Left ventricle myocardium inferior (tissue), 1 donor: ENCODE data around the gene TIMM50. TPM values are rescaled to one million over a fixed set of nuclear protein-coding genes. Genes with fewer than 3 reads are reported as not detected.

ENCODE experiments used
- DNase-seq: peaks from one replicate; pipeline ENCODE4 v3.0.0-alpha.2; 2020
- H3K27ac ChIP-seq: fragments of 200-600 bp; replicated peaks from 2 replicates; pipeline ENCODE4 v1.8.0; 2021
- H3K27me3 ChIP-seq: fragments of 200-600 bp; 2 replicates; pipeline ENCODE4 v1.8.0; 2021; ENCODE audit warnings: low read depth
- H3K36me3 ChIP-seq: fragments of 200-600 bp; 2 replicates; pipeline ENCODE4 v1.8.0; 2021
- H3K4me1 ChIP-seq: fragments of 200-600 bp; 2 replicates; pipeline ENCODE4 v1.8.0; 2021
- H3K4me3 ChIP-seq: fragments of 200-600 bp; 2 replicates; pipeline ENCODE4 v1.8.0; 2021; ENCODE audit warnings: mild to moderate bottlenecking, moderate library complexity
- H3K9me3 ChIP-seq: fragments of 200-600 bp; replicated peaks from 2 replicates; pipeline ENCODE4 v1.8.0; 2021
- CTCF ChIP-seq: fragments of 200-600 bp; IDR thresholded peaks from 2 replicates; pipeline ENCODE4 v1.8.0; 2021; ENCODE audit warnings: antibody characterized with exemption, mild to moderate bottlenecking, borderline replicate concordance
- intact Hi-C: fragments of 100-400 bp; cut with micrococcal nuclease; formaldehyde crosslinking; loops from one replicate; pipeline ENCODE4 v1.11.0; 2022
- total RNA-seq: library from RNA; stranded (reverse); fragmentation: NEBNext Ultra II Directional; extraction: Animal tissue kit (Norgen Biotek cat#: 25700); gene quantifications from one replicate; pipeline ENCODE4 v1.2.1, GENCODE V29; 2021
- donor health status: DM: no; HTN: yes; CAD: no; lungs with severe emphysema.

TIMM50 gene
- total RNA-seq, 1 donor from 2014 or later: 73.8 TPM

- no peak for DNase-seq
- H3K27me3 ChIP-seq: no peaks in the 10 kb centered on the region
- peaks cover 93% of the 10 kb centered on the region for H3K36me3 ChIP-seq
- TF ChIP-seq CTCF: no peak
- no peak overlapping the region for H3K27ac ChIP-seq
- no peaks in the 10 kb centered on the region for H3K9me3 ChIP-seq
- intact Hi-C loops: no loop called here
- no peaks in the 10 kb centered on the region for H3K4me1 ChIP-seq
- H3K4me3 ChIP-seq: no peak overlapping the region
Measured at GRCh38 chr19:39463403-39463802, 17.2 kb upstream of the TIMM50 start.

GRCh38 chr19:39465956-39466747, 14.5 kb upstream of the TIMM50 start:
- DNase-seq: no peak
- Histone ChIP-seq H3K36me3 (peaks cover 93% of the 10 kb centered on the region), H3K9me3 (no peaks in the 10 kb centered on the region), H3K4me3 (no peak overlapping the region), H3K27me3 (no peaks in the 10 kb centered on the region), H3K4me1 (no peaks in the 10 kb centered on the region), H3K27ac (no peak overlapping the region)
- intact Hi-C loops: no loop called here
- no peak for TF ChIP-seq CTCF

GRCh38 chr19:39467941-39468340, 12.7 kb upstream of the TIMM50 start:
- Histone ChIP-seq H3K4me3 (no peak overlapping the region), H3K4me1 (no peaks in the 10 kb centered on the region), H3K27me3 (no peaks in the 10 kb centered on the region), H3K27ac (no peak overlapping the region), H3K36me3 (peaks cover 99% of the 10 kb centered on the region), H3K9me3 (no peaks in the 10 kb centered on the region)
- no peak for DNase-seq
- no peak for TF ChIP-seq CTCF
- intact Hi-C loops: no loop called here

- Histone ChIP-seq H3K27me3 (no peaks in the 10 kb centered on the region), H3K27ac (no peak overlapping the region), H3K36me3 (peaks cover 100% of the 10 kb centered on the region), H3K4me3 (no peak overlapping the region), H3K4me1 (no peaks in the 10 kb centered on the region), H3K9me3 (no peaks in the 10 kb centered on the region)
- TF ChIP-seq CTCF: no peak
- intact Hi-C loops: no loop called here
- DNase-seq: no peak
Measured at GRCh38 chr19:39469036-39469435, 11.6 kb upstream of the TIMM50 start.

- H3K36me3 ChIP-seq: peaks cover 100% of the 10 kb centered on the region
- H3K4me3 ChIP-seq: no peak overlapping the region
- no peaks in the 10 kb centered on the region for H3K9me3 ChIP-seq
- DNase-seq: no peak
- no peaks in the 10 kb centered on the region for H3K4me1 ChIP-seq
- TF ChIP-seq CTCF: no peak
- no peak overlapping the region for H3K27ac ChIP-seq
- intact Hi-C loops: no loop called here
- H3K27me3 ChIP-seq: no peaks in the 10 kb centered on the region
Measured at GRCh38 chr19:39469567-39469966, 11.1 kb upstream of the TIMM50 start.
